GM19238 (cell line): Measurements from ENCODE around the gene GRID2.
"Not testable (repeated sequence)": the region's sequence is repeated elsewhere in the genome, so short reads cannot be mapped to it uniquely, and the experiment has no call there.

Experiments used
- DNase-seq: peaks from one replicate; pipeline ENCODE4 v3.0.0; 2011; ENCODE audit warnings: low spot score; ENCODE audit not compliant: insufficient read length

The GRID2 gene

GRCh38 chr4:93300780-93301555 lies 997.2 kb downstream of the GRID2 start:
- not testable (repeated sequence) for DNase-seq

DNA sequence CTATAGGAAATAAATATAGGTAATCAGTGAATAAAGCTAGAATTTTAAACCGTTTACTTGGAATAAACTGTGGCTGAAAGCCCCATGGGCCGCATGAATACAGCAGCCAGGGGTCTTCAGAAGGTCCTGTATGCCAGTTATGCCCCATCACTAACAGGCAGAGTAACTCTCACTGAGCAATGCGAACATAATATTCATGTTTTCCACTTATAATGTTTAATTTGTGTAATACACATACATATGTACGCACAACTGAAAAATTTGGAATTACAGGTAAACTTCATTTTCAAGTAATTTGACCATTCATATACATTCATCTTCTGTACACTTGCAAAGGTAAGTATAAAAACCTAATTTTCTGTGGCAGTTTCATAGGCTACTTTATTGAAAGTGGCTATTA lies 998.5 kb downstream of the GRID2 start:
- no peak for DNase-seq

DNA sequence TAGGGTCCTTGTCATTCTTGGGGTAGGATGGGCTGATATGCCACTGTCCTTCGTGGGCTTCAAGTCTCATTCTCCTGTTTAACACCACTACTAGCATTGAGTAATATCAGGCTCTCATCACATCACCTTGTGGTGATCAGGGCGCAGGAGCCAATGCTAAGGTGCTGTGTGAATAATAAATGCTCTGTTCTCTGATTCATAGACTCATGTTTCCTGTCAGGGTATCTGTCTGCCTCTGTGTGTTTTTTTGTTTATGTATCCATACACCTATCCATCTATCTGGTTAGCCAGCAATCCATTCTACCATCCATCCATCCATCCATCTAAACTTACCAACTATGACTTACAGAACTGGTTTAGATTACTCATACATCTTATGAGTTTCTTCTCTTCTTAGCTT lies 999.7 kb downstream of the GRID2 start:
- DNase-seq: no peak

DNA sequence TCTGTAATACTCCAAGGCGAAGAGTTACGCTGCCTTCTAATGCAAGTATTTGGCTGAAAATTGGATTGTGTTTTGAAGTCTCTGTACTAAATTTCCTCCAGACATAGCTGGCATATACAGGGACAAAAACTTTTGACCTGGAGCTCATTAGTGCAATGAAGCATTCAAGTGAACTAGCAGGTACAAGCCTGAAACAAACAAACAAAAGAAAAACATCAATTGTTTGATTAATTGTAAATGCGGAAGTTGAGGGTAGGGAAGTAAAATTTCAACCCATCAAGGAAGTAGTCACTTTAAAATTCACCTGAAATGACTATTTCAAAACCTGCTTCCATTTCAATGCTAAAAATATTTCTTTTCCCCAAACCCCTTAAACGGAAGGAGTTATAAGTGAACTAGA lies 1008.5 kb downstream of the GRID2 start:
- no peak for DNase-seq

DNA sequence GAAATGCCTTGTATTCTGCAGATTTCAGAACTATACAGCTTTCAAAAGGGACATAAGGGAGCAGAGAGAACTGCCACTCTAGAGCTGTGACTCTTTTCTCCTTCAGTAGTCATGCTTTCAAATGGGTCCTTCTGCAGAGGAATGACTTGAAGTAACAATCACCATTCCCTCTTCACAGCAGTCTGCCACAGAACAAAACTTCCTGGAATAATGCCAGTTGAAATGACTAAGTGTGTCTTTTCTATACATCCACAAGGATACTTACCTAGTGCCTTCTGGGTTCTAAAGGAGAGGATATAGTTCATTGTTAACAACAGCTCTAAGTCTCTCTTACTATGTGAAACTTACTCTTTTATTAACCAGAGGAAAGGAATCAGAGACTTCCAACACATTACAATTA lies 1009.4 kb downstream of the GRID2 start:
- no peak for DNase-seq

GRCh38 chr4:93317057-93317456 lies 1013.3 kb downstream of the GRID2 start:
- no peak for DNase-seq

GRCh38 chr4:93317561-93317960 lies 1013.8 kb downstream of the GRID2 start:
- DNase-seq: no peak

DNA sequence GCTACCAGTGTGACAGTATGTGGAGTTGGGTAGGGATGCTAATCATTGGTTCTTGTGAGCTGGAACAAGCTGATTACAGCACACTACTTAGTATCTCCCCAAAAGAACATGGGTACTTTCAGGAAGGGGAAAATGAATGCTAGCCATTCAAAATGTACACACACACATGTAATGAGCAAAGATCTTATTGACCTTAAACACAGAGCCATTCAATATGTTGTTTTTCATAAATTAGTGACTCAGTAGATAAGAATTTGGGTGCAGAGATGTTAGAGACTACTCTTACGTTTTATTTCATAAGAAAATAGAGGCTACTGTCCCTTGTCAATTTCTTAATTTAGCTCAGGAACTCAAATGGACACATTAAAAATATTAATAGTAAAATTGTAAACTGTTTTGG lies 1015.3 kb downstream of the GRID2 start:
- DNase-seq: no peak

GRCh38 chr4:93320356-93320755 lies 1016.6 kb downstream of the GRID2 start:
- DNase-seq: no peak

DNA sequence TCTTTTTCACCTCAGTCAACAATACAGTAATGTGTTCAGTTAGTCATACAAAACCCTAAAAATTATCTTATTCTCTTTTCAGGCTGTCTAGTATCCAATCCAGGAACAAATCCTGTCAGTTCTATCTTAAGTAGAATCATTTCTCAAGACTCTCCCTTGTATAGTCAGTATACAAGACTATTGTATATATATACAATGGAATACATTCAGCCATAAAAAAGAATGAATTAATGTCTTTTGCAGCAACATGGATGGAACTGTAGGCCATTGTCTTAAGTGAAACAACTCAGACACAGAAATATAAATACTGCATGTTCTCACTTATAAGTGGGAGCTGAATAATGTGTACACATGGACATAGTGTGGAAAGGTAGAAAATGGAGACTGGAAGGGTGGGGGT lies 1023.6 kb downstream of the GRID2 start:
- DNase-seq: no peak

DNA sequence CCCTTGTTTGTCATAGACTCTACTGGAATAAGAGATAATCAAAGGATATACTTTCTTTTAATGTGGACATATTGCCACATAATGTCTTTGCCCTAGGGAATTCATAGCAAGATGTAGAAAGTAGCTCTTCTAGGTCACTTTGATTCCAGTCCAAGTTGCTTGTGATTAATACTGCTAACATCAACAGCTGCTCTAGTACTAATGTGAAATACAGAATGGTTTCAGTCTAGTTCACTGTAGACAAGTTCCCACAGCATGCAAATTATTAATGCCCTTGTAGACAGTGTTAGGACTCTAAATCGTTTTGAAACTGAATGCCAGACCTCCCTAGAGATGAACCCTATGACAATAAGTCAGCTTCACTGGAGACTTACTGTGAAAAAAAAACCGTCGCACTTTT lies 1030.2 kb downstream of the GRID2 start:
- no peak for DNase-seq

GRCh38 chr4:93337196-93337595 lies 1033.4 kb downstream of the GRID2 start:
- no peak for DNase-seq

DNA sequence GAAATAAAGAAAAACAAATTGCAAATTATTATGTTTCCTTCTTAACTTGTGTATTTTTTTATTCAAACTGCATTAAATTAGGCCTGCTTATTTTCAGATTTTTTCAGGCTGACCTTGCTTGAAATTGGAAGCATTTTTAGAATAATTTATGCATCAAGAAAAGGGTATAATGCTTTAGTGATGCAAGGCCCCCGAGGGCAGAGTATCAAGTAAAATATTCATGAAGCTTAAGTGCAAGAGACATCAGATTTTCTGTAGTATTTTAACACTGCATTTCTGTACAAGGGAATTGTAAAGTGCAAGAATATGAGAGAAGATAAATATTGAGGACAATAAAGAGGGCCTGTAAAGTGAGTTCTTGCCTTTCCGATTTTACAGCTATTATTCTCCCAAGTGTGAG lies 1039.0 kb downstream of the GRID2 start:
- no peak for DNase-seq

GRCh38 chr4:93346840-93347239 lies 1043.1 kb downstream of the GRID2 start:
- DNase-seq: no peak

GRCh38 chr4:93348896-93349295 lies 1045.1 kb downstream of the GRID2 start:
- no peak for DNase-seq

GRCh38 chr4:93351846-93352245 lies 1048.1 kb downstream of the GRID2 start:
- no peak for DNase-seq

DNA sequence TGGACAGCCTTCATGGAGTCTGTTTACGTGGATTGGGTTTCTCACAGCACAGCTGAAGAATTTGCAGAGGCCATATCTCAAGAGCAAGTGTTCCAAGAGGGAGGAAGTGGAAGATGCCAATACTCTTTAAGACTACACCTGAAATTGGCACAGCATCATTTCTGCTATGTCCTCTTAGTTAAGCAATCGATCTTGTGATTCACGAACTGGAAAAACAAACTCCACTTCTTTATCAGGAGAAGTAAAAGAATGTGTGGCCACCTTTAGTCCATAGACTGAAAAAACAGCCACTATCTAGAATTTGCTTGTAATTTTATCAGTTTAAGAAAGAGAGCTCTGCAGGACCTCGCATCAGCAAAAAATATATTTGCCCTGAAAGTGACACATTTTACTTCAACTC lies 1051.6 kb downstream of the GRID2 start:
- DNase-seq: no peak

DNA sequence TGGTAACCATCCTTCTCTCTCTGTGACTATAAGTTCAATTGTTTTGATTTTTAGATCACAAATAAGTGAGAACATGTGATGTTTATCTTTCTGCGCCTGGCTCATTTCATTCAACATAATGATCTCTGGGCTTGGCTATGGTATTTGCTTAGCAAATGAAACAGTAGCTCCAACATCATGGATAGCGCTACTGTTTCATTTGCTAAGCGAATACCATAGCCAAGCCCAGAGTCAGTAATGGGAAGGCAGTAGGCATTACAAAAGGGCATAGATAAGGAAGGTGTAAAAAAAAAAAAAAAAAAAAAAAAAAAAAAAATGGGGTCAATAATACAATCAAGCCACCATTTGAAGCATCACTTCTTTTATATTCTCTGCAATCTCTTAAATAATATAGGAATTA lies 1055.8 kb downstream of the GRID2 start:
- DNase-seq: no peak

DNA sequence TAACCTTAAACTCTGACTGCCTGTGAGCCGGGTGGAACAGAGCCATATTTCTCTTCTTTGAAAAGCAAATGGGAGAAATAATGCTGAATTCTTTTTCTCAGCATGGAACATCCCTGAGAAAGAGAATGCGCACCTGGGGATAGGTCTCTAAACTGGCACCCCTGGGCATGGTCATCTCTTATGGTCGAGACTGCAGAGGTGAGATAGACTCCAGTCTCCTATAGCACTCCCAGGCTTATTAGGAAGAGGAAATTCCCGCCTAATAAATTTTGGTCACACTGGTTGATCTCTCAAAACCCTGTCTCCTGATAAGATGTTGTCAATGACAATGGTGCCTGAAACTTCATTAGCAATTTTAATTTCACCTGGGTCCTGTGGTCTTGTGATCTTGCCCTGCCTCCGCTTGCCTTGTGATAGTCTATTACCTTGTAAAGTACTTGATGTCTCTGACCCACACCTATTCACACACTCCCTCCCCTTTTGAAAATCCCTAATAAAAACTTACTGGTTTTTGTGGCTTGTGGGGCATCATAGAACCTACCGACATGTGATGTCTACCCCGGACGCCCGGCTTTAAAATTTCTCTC lies 1062.5 kb downstream of the GRID2 start:
- not testable (repeated sequence) for DNase-seq

- no peak for DNase-seq
Observed at GRCh38 chr4:93368968-93369367, 1065.2 kb downstream of the GRID2 start.

DNA sequence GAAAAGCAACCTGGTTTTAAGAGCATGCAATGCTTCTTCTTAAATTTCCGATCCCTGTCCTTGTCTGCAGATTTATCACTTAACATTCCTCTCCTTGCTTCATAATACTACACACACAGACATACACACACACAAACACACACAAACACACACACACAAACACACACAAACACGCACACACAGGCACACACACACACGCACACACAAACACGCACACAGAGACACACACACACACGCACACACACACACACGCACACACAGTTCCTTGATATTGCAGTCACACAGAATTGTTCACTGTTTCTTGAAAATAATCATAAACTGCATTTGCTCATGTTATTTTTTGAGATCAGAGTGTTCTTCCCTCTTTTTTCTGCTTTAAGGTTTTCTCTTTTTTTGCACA lies 1066.5 kb downstream of the GRID2 start:
- no peak for DNase-seq

DNA sequence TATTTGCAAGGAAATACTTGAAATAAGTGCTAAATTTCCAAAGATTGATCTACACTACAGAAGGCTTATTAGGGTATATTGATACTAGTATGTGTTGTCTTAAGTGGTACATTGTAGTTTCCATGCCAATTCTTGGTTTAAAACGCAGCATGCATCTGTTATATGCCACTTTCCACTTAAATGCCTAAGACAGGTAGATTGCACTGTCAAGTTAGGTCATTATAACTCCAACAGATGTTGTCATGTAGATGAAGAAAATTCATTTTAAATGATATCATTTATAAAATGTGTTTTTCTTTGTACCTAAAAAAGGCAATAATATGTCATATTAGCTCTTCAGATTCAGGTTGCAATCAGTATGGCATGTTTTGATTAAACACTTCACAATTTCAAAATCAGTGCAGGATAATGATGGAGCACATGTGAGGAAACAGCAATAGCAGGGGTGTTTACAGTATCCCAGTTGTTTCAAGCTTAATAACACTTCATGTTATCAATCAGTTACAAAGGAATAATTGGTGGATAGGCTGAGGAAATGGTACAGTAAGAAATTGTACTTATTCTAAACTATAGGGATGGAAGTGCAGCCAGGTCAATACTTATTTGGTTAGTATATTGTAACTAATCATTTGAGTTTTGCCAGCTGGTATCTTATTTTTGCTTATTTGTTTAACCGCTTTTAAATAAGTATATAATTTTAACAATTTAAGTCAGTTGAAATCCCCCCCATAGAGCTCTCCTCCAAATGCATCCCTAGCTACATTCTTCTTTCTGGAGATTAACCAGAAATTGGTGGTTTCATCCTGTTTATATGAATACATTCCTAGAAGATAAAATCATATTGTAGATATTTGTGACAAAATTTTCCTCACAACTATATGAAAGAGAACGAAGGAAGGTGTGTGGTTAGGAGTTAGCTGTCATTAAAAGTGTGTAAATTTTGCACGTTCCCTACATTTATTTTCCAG lies 1070.4 kb downstream of the GRID2 start:
- no peak for DNase-seq
